Measurements from ENCODE around the gene IFNAR2.

DNA sequence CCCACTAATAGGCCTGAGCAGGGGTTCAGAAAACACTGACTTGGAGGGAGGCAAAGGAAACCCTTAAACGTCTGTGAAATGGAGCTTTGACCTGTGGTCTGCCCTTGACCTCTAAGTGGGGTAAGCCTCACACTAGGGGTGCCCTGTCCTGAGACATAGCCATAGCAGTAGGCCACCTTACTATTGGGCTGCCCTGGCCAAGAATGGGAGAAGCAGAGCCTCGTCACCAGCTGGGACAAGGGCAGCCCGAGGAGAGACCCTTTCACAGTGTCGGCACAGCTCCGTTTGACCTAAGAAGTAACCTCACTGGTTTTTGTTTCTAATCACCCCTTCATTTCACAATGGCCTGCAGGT lies 26.4 kb upstream of the IFNAR2 start:
- TF ChIP-seq, protein P1, sequence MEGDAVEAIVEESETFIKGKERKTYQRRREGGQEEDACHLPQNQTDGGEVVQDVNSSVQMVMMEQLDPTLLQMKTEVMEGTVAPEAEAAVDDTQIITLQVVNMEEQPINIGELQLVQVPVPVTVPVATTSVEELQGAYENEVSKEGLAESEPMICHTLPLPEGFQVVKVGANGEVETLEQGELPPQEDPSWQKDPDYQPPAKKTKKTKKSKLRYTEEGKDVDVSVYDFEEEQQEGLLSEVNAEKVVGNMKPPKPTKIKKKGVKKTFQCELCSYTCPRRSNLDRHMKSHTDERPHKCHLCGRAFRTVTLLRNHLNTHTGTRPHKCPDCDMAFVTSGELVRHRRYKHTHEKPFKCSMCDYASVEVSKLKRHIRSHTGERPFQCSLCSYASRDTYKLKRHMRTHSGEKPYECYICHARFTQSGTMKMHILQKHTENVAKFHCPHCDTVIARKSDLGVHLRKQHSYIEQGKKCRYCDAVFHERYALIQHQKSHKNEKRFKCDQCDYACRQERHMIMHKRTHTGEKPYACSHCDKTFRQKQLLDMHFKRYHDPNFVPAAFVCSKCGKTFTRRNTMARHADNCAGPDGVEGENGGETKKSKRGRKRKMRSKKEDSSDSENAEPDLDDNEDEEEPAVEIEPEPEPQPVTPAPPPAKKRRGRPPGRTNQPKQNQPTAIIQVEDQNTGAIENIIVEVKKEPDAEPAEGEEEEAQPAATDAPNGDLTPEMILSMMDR (IDR thresholded peaks at IDR 0.05) = no peak
- TF ChIP-seq EP300 (IDR thresholded peaks at IDR 0.05) = no peak
- TF ChIP-seq POLR2A (IDR thresholded peaks at IDR 0.05; ENCODE audit: low read depth) = no peak
- no peak for TF ChIP-seq POLR2AphosphoS5 (IDR thresholded peaks at IDR 0.05)
